Tibial nerve (tissue), 4 donors: Measurements from ENCODE around the gene DENND1A. TPM values are rescaled to one million over a fixed set of nuclear protein-coding genes. Genes with fewer than 3 reads are reported as not detected.
"Not testable (repeated sequence)": the region's sequence is repeated elsewhere in the genome, so short reads cannot be mapped to it uniquely, and the experiment has no call there.

Experiments used
- DNase-seq, 2 donors: peaks; one replicate each; pipeline ENCODE4 v3.0.0-alpha.2; 2019; ENCODE audit warnings: low spot score in 2 of 2
- H3K27ac ChIP-seq, 4 donors: fragments of 200-600 bp; sonication (generic) in 3 of 4; one replicate each; pipeline ENCODE4 v1.5.1; 2017 to 2019; ENCODE audit warnings: mild to moderate bottlenecking in 1 of 4
- H3K27me3 ChIP-seq, 2 donors: fragments of 200-600 bp; sonication (generic) in 1 of 2; one replicate each; pipeline versions ENCODE4 v1.5.1 to v1.6.0; 2017 to 2019
- H3K36me3 ChIP-seq, 3 donors: fragments of 200-600 bp; sonication (generic); one replicate each; pipeline ENCODE4 v1.5.1; 2018 to 2019
- H3K4me1 ChIP-seq, 4 donors: fragments of 200-600 bp; sonication (generic) in 3 of 4; one replicate each; pipeline ENCODE4 v1.5.1; 2017 to 2019
- H3K4me3 ChIP-seq, 4 donors: fragments of 200-600 bp; sonication (generic) in 3 of 4; one replicate each; pipeline ENCODE4 v1.5.1; 2017 to 2019; ENCODE audit warnings: mild to moderate bottlenecking in 1 of 4, moderate library complexity in 1 of 4
- H3K9me3 ChIP-seq, 4 donors: fragments of 200-600 bp; sonication (generic) in 3 of 4; one replicate each; pipeline ENCODE4 v1.5.1; 2017 to 2019
- CTCF ChIP-seq, 5 experiments: fragments of 200-600 bp in 3 of 5; fragments of 450-650 bp in 2 of 5; sonication (generic) in 3 of 5; IDR thresholded peaks; one replicate each; pipeline ENCODE4 v1.5.1; 2016 to 2019; ENCODE audit warnings: antibody characterized with exemption in 5 of 5, mild to moderate bottlenecking in 3 of 5, moderate library complexity in 2 of 5
- EP300 ChIP-seq, 2 donors: sonication (generic); formaldehyde crosslinking; IDR thresholded peaks; one replicate each; pipeline ENCODE4 v1.6.1; 2017; ENCODE audit warnings: antibody characterized with exemption in 2 of 2, mild to moderate bottlenecking in 1 of 2
- POLR2A ChIP-seq, 2 donors: fragments of 450-650 bp; IDR thresholded peaks; one replicate each; pipeline ENCODE4 v1.6.1; 2017; ENCODE audit warnings: antibody characterized with exemption in 2 of 2, mild to moderate bottlenecking in 2 of 2, moderate library complexity in 2 of 2
- WGBS, 2 donors: methylation state at CpG; one replicate each; pipeline ENCODE4 v1.1.5; 2018; 5-methylcytosine and 5-hydroxymethylcytosine counted together
- total RNA-seq, 4 donors: library from RNA; depleted of rRNA; stranded (reverse); fragments of >200 nt; gene quantifications; one replicate each; pipeline ENCODE4 v1.1.0, GENCODE V29; 2016

DENND1A gene
- total RNA-seq, 4 donors from 2014 or later: 17.5 to 34.8 (median 20.1) TPM

GRCh38 chr9:123431581-123431980 lies 498.3 kb downstream of the DENND1A start:
- DNase-seq: no peak
- no peak for TF ChIP-seq CTCF (IDR thresholded peaks at IDR 0.05)
- H3K4me3 ChIP-seq: no peak overlapping the region

GRCh38 chr9:123428450-123428849 lies 501.5 kb downstream of the DENND1A start:
- not testable (repeated sequence) for DNase-seq, H3K4me1 ChIP-seq, H3K4me3 ChIP-seq, H3K27me3 ChIP-seq, H3K27ac ChIP-seq
- Histone ChIP-seq H3K9me3 (peaks cover 0 to 11% (median 0%) of the 10 kb centered on the region in 4 donors), H3K36me3 (peaks cover 0 to 74% (median 4%) of the 10 kb centered on the region in 3 donors)
- WGBS, 2 donors: 47 to 54% methylated on average over 1 of the region's 1 CpG

More at GRCh38 chr9:123431581-123431980, 498.3 kb downstream of the DENND1A start:
- no peaks in the 10 kb centered on the region for H3K27me3 ChIP-seq
- H3K9me3 ChIP-seq: peaks cover 0 to 11% (median 0%) of the 10 kb centered on the region in 4 donors
- H3K36me3 ChIP-seq: peaks cover 0 to 89% (median 4%) of the 10 kb centered on the region in 3 donors
- no peak overlapping the region for H3K27ac ChIP-seq
- 81 to 100% methylated on average over 1 to 2 of the region's 2 CpGs for WGBS, 2 donors
- H3K4me1 ChIP-seq: no peaks in the 10 kb centered on the region

GRCh38 chr9:123426406-123426805 lies 503.5 kb downstream of the DENND1A start:
- Histone ChIP-seq H3K27ac (no peak overlapping the region), H3K4me3 (no peak overlapping the region), H3K27me3 (no peaks in the 10 kb centered on the region), H3K9me3 (peaks cover 0 to 11% (median 0%) of the 10 kb centered on the region in 4 donors), H3K36me3 (peaks cover 0 to 77% (median 4%) of the 10 kb centered on the region in 3 donors), H3K4me1 (no peaks in the 10 kb centered on the region)
- WGBS, 2 donors: 67 to 75% methylated on average over 2 of the region's 2 CpGs
- TF ChIP-seq POLR2A (IDR thresholded peaks at IDR 0.05) (no peak), CTCF (IDR thresholded peaks at IDR 0.05) (no peak), EP300 (IDR thresholded peaks at IDR 0.05) (no peak)
- DNase-seq: no peak

GRCh38 chr9:123425836-123426365 lies 504.0 kb downstream of the DENND1A start:
- no peaks in the 10 kb centered on the region for H3K27me3 ChIP-seq
- H3K9me3 ChIP-seq: peaks cover 0 to 11% (median 0%) of the 10 kb centered on the region in 4 donors
- H3K4me3 ChIP-seq: no peak overlapping the region
- no peak for DNase-seq
- peaks cover 0 to 77% (median 4%) of the 10 kb centered on the region in 3 donors for H3K36me3 ChIP-seq
- no peaks in the 10 kb centered on the region for H3K4me1 ChIP-seq
- 83 to 88% methylated on average over 6 of the region's 6 CpGs for WGBS, 2 donors
- TF ChIP-seq EP300 (IDR thresholded peaks at IDR 0.05) (no peak), CTCF (IDR thresholded peaks at IDR 0.05) (no peak), POLR2A (IDR thresholded peaks at IDR 0.05) (no peak)
- H3K27ac ChIP-seq: no peak overlapping the region

GRCh38 chr9:123425261-123425821 lies 504.6 kb downstream of the DENND1A start:
- Histone ChIP-seq H3K9me3 (peaks cover 0 to 11% (median 0%) of the 10 kb centered on the region in 4 donors), H3K27ac (no peak overlapping the region), H3K27me3 (no peaks in the 10 kb centered on the region), H3K4me1 (no peaks in the 10 kb centered on the region), H3K4me3 (no peak overlapping the region), H3K36me3 (peaks cover 0 to 77% (median 0%) of the 10 kb centered on the region in 3 donors)
- no peak for TF ChIP-seq EP300 (IDR thresholded peaks at IDR 0.05)
- no peak for TF ChIP-seq POLR2A (IDR thresholded peaks at IDR 0.05)
- TF ChIP-seq CTCF (IDR thresholded peaks at IDR 0.05): no peak
- no peak for DNase-seq
- 80 to 84% methylated on average over 20 of the region's 20 CpGs for WGBS, 2 donors
